ENCODE data around the gene MCF2L.
"Not testable (repeated sequence)": the region's sequence is repeated elsewhere in the genome, so short reads cannot be mapped to it uniquely, and the experiment has no call there.

Gene MCF2L

DNA sequence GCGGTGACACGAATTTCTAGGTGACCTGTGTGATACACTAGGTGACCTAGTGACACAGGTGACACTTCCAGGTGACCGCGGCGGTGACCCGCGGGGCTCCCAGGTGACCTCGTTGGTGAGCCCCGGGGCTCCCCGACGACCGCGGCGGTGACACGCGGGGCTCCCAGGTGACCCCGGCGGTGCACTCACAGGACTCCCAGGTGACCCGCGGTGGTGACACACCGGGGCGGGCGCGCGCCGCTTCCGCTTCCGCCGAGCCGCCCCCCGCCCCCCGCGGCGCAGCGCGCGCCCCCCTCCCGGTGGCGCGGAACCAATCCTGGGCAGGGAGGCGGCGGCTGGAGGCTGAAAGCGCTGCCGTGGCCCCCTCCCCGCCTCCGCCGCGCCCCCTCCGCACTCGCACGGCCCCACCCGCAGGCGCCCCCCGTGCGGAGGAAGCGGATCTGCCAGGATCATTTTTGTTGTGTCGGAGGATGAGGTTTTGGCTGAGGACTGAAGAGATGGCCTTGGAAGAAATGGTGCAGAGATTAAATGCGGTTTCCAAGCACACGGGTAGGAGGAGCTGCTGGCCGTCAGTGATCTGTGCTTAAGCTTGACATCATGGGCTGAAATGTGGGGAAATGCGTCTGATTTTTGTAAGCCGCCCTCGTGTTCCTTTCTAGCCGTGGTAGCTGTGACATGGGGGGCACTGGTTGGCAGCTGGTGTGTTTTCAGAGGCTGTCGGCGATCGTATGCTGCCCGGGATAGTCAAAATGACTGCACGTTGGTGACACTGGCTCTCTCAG, at the start of gene MCF2L:
TSS of gene MCF2L (plus strand) at position 305 of the 782 bp plus-strand sequence. CDS start at position 471, 166 bp downstream.
- peak; percentile 48 for DNase-seq (ENCODE audit: low read depth, low spot score)

DNA sequence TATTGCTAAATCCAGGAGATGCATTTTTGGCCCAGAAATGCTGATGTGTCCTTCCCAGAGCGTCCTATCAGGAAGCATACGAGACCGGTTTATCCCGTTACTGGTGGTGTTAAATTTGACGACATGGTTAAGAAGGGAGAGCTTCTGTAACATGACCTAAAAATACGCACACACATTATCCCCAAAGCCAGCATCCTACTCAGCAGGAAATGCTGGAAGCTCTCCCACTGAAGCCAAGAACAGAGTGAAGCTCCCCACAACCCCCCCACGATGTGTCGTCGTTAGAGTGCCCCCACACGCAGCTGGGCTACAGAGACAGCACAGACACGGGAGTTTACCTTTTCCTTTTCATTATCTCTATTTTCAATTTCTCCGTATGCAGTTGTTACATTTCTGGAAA, 45.1 kb upstream of the MCF2L start:
- DNase-seq (ENCODE audit: low read depth, low spot score) = no peak

GRCh38 chr13:112924365-112924764, 44.6 kb upstream of the MCF2L start:
- no peak for DNase-seq (ENCODE audit: low read depth, low spot score)

DNA sequence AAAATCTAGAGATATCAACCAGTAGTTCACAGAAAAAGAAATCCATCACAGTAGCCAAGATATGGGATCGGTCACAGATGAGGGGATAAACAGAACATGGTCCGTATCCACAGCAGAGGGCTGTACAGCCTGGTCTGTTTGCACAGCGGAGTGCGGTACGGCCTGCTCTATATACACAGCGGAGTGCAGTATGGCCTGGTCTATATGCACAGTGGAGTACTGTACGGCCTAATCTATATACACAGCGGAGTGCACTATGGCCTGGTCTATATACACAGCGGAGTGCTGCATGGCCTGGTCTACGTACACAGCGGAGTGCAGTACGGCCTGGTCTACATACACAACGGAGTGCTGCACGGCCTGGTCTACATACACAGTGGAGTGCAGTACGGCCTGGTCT, 43.0 kb upstream of the MCF2L start:
- DNase-seq (ENCODE audit: low read depth, low spot score) = no peak

- DNase-seq (ENCODE audit: low read depth, low spot score) = no peak
These were observed 42.0 kb upstream of the MCF2L start for GRCh38 chr13:112926993-112927392.

GRCh38 chr13:112928020-112928971, 40.7 kb upstream of the MCF2L start:
- DNase-seq (ENCODE audit: low read depth, low spot score) = no peak

GRCh38 chr13:112928972-112929782, 39.8 kb upstream of the MCF2L start:
- DNase-seq (ENCODE audit: low read depth, low spot score) = peak; percentile 24

GRCh38 chr13:112929783-112930055, 39.3 kb upstream of the MCF2L start:
- DNase-seq (ENCODE audit: low read depth, low spot score) = no peak

DNA sequence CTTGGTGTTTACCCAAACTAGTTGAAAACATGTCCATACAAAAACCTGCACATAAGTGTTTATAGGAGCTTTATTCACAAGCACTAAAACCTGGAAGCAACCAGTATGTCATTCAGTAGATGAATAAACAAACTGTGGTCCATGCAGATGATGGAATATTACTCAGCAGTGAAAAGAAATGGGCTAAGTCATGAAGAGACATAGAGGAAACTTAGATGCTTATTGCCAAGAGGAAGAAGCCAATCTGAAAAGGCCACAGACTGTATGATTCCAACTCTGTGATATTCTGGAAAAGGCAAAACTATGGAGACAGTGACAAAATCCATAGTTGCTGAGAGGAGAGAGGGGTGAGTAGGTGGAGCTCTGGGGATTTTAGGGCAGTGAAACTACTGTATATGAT, 38.8 kb upstream of the MCF2L start:
- no peak for DNase-seq (ENCODE audit: low read depth, low spot score)

DNA sequence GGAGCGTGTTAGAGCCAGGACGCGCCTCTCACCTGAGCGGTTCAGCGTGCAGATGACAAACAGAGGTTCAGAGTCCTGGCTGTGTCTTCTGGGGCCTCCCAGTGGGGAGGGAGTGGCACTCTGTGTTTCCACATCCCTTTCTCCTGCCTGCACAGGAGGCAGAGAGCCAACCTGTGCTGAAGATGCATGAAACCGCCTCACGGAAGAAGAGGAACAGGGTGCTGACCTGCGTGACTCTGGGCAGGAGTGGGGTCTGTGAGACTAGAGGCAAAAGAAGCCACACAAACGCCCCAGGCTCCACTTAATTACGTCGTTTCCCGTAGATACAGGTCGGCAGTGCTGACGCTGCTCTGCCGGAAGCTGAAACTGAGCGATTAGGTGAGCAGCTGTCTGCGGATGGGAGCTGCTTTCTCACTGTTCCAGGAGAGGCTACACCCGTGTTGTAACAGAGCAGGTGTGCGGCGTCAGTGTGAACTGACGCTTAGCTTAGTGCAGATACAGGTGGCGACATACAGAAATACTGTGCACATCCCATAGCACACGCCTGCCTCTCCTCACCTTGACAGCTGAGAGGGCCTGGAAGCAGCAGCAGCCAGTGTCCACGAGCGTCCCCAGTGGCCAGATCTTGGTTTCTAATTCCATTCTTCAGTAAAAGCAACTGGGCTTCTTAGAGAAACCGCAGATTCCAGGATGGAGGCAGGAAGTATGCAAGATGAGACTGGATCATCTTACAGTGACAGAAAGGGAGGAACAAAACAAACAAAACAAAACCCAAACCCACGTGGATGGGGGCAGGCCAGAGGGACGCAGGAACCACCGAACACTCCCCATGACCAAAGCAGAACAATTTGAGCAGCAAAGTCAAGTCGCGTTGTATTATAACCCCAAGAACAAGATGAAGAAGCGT, 37.7 kb upstream of the MCF2L start:
- peak; percentile 55 for DNase-seq (ENCODE audit: low read depth, low spot score)

- DNase-seq (ENCODE audit: low read depth, low spot score) = no peak
These were observed 36.0 kb upstream of the MCF2L start for GRCh38 chr13:112932971-112933370.

DNA sequence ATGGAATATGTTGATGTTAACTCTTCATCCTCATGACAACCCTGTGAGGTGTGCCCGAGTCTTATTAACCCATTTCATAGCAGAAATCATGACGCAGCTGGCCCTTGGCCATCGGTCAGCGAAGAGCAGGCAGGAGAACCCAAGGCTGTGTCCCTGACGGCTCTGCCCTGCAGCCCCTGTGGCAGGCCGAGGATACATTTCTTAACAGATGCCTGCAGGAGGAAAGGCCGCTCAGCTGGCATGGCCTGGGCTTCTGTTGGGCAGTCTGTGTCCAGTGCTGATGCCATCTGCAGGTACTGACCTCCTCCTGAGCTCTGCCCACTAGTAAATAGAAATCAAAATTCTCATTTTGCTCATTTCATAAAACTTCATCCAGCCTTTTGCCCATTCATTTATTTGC, 35.4 kb upstream of the MCF2L start:
- no peak for DNase-seq (ENCODE audit: low read depth, low spot score)

GRCh38 chr13:112934078-112934477, 34.9 kb upstream of the MCF2L start:
- DNase-seq (ENCODE audit: low read depth, low spot score) = no peak

GRCh38 chr13:112938680-112939079, 30.3 kb upstream of the MCF2L start:
- no peak for DNase-seq (ENCODE audit: low read depth, low spot score)

- DNase-seq (ENCODE audit: low read depth, low spot score) = peak; percentile 17
These were observed 28.8 kb upstream of the MCF2L start for GRCh38 chr13:112940236-112940635.

DNA sequence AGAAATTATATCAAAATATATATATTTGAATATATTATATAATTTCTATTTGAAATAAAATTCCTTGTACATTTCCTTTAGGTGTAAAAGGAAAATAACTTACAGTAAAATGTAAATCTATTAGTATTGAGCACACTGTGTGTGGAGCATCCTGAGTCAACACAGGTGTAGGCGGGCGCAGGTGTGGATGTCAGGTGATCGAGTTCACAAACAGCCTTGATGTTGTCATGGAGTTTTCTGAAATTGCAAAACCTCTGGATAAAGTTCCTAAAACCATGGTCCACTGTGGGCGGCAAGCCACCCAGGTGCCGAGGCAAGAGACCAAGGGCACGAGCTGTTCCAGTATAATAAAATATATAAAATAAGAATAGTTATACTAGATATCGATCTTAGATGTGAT, 27.7 kb upstream of the MCF2L start:
- DNase-seq (ENCODE audit: low read depth, low spot score) = no peak

DNA sequence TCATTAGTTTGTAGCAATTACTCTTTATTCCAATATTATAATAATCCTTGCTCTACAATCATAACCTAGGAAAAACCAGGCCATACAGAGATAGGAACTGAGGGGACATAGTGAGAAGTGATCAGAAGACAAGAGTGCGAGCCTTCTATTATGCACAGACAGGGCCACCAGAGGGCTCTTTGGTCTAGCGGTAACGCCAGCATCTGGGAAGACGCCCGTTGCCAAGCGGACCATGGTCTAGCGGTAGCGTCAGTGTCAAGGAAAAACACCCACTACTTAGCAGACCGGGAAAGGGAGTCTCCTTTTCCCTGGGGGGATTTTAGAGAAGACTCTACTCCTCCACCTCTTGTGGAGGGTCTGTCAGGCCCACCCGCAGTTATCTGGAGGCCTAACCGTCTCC, 27.2 kb upstream of the MCF2L start:
- DNase-seq (ENCODE audit: low read depth, low spot score) = not testable (repeated sequence)

DNA sequence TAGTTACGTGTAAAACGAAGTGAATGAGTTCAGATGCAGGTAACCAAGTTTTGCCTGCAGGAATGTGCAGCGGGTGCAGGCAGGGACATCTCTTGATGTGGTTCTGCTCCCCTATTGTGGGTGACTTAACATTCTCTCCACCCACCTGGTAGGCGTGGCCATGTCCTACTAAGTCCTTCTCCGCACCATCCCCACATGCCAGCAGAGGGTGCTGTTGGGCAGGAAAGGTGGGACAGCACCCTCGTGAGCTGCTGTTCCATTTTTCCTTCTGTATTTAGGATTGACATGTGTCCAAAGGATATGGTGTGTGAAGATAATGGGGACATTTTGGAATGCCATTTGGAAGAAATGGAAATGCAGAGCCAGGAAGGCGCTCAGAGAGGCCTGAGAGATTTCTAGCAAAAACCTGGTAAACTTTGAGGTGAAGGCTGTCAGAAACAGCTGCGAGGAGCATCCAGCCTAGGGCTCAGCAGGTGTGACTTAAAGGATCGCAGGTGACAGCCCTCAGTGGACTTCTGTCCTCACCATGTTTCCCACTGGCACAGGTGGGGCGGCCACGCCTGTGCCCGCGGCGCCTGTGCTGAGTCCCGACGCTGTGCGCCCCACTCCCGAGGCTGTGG, 26.2 kb upstream of the MCF2L start:
- DNase-seq (ENCODE audit: low read depth, low spot score) = peak; percentile 97

- DNase-seq (ENCODE audit: low read depth, low spot score) = peak; percentile 69
These were observed 25.5 kb upstream of the MCF2L start for GRCh38 chr13:112943309-112944125.

GRCh38 chr13:112947796-112948195, 21.2 kb upstream of the MCF2L start:
- DNase-seq (ENCODE audit: low read depth, low spot score) = no peak

Data from astrocyte of the hippocampus (primary cell).